Muscle of back (tissue), 11 donors: Measurements from ENCODE around the gene FAM13A. TPM values are rescaled to one million over a fixed set of nuclear protein-coding genes. Genes with fewer than 3 reads are reported as not detected.

Source experiments
- DNase-seq, 3 donors: peaks; one replicate each; pipeline versions ENCODE4 v3.0.0 to v3.0.0-alpha.2; 2013
- polyA plus RNA-seq, 10 donors: library from polyadenylated mRNA; unstranded; fragments of 120-200 nt; gene quantifications; one replicate each; pipeline ENCODE4 v1.2.1, GENCODE V29; 2013; ENCODE audit not compliant: insufficient read length in 10 of 10

Gene FAM13A
- polyA plus RNA-seq, 10 donors: 22.5 to 41.7 (median 31.6) TPM

DNA sequence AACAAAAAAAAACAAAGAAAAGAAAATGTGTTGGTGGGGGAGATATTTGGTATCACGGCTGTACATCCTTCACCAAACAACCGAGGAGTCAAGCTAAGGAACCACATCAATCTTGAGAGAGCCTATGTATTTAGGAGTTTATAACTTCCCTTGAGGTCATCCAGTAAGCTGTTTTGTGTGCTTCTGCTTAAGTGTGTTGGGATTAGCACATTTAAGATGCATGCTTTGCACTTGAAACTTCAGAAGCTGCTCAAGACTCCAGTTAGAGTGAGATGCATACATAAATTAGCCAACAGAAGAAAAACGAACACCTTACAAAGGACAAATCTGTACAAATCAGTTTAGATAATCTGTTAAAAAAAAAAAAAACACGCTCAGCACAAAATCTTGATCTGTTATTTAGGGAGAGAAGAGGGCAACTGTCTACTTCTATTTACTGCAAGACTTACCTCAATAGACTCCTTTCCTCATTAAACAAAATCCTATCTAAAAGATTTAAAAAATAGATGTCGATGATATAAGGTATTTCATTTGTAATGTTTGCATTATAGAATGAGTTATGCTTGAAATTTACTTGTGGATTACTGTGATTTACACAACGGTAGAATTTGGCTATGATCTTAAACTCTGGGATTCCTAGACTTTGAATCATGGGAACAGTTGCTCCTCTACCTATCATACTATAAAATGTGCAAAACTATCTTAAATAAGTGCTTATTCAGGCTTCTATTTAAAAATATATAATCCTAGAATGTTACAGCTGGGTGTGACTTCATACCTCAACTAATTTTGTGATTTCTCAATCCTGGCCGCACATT is 305.5 kb downstream of the FAM13A start:
- DNase-seq: no peak

DNA sequence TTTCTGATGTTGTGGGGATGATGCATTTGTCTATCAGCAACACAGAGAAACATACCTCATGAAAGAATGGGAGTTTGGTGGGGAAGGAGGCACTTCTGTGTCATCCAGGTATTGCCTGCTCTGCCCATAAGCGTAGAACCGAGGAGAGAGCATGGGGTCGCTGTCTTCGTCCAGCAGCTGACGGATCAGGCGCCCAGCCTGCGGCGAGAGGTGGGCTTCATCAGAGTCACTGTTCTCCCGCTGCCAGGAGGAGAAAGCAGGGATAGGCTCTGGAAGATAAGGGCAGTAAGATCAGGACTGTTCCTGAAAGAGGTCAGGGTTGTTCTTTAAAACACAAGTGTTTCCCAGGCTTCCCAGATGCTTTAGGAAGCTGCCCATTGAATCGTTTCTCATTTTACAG is 306.6 kb downstream of the FAM13A start:
- DNase-seq: no peak

GRCh38 chr4:88747351-88747750 is 309.6 kb downstream of the FAM13A start:
- DNase-seq: no peak

DNA sequence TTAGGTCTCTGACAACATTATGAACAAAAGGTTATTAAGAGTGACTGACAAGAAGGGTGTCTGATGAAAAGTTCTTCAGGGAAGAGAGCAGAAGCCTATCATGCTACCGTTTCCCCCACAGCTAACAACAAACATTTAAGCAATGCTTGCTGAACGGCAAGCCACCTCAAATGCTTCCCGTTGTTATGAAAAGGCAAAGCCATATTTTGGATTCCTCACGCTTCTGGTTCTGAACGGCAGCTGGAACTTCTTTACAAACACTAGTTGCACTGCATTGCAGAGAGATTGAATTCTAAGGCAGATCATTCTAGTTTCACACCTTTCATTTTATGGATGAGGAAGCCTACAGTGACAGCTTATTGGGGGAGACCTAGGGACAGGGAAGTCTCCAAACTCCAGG is 310.8 kb downstream of the FAM13A start:
- no peak for DNase-seq

GRCh38 chr4:88745581-88746163 is 311.3 kb downstream of the FAM13A start:
- DNase-seq: peak in 1 of 3 donors; percentile 61

DNA sequence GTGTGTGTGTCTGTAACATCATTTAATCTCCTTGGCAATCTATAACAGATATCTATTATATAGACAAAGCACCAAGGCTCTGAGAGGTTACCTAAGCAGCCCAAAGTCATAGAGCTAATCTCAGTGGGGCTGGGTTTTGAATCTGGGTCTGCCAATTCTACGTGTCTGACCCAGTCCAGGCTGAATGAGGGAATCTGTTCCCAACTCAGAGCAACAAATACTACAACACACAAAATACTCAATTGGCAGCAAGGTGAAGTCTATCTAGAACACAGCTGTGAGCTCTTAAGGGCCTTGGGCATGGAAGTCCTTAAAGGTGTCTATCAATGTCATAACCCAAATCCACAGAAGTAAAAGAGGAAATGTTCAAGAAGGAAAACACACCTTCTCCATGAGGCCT is 311.8 kb downstream of the FAM13A start:
- no peak for DNase-seq

DNA sequence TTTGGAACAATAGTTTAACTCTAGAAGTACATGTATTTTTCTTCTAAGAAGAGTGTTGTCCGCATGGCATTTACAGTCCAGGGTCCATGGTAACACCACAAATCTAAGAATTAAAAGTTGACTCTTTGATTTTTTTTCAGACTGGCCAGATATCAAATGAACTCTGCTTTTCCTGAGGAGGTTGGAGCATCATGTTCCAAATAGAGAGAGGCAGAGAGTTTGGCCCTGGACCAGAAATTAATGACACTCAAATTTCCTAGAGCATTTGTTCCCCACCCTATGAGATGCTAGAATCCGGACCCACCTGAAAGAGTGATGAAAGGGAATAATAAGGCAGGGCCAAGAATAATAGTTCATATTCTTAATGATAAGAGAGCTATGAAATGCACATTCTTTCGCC is 312.4 kb downstream of the FAM13A start:
- no peak for DNase-seq

DNA sequence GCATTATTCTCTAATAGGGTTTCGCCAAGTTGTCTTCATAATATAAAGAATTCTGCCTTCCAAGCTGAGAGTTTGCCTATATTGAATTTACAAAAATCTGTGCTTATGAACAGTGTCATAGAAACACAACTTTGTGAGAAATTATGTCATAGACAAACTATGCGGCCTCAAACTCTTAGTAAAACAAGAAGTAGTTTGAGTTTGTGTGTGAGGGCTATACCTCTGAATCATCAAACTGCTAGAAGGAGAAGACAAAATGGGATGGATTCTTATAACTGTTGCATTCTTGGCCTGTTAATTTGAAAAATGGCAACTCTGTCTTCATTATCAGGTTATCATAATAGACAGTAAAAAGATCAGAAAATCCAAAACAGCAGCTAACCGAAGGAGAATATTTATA is 313.3 kb downstream of the FAM13A start:
- no peak for DNase-seq

DNA sequence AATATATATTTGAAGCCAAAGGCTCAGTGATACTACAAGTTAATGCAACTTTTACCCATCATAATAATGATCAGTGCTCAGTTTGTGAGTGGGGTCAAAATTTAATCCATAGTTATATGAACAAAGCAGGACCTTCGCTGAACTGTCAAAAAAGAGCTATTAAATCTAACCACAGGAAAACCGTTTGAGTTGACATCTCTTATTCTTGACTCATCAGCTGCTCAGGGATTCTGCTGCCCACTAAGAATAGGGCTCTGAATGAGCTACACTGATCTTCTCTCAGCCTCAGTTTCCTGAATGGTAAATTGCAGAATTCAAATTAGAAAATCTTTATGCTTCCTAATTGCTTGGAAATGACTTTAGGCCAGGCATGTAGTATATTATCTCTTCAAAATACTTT is 314.4 kb downstream of the FAM13A start:
- no peak for DNase-seq

- DNase-seq: peak in 1 of 3 donors; percentile 51
These were observed 318.8 kb downstream of the FAM13A start for GRCh38 chr4:88738180-88738579.

- peak in 2 of 3 donors; percentile 61 to 63 for DNase-seq
These were observed 319.6 kb downstream of the FAM13A start for GRCh38 chr4:88737307-88737941.

- DNase-seq: no peak
These were observed 320.7 kb downstream of the FAM13A start for GRCh38 chr4:88736264-88736663.

- DNase-seq: no peak
These were observed 321.4 kb downstream of the FAM13A start for GRCh38 chr4:88735564-88735963.

DNA sequence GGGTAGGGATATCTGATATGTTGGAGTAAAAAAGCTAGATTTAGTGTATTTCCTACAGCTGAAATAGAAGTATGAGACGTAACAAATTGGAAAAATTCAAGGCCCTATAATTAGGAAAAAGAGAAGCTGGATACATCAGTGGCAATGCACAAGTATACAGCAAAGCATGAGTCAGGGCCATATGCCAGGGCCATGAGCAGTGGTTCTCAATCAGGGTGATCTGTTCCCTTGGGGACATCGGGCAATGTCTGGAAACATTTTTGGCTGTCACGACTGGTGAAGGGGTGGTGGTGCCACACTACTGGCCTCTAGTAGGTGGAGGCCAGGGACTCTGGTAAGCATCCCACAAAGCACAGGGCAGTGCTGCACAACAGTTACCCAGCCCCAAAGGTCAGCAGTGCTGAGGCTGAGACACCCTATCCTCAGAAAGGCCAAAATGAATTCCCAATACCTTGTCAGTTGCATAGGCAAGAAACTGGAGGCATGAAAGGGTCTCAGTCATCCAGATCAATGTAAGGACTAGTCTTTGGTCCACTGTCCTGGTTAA is 322.5 kb downstream of the FAM13A start:
- DNase-seq: no peak

- no peak for DNase-seq
These were observed 324.1 kb downstream of the FAM13A start for GRCh38 chr4:88732714-88733368.

- DNase-seq: no peak
These were observed 325.6 kb downstream of the FAM13A start for GRCh38 chr4:88731381-88731780.

- no peak for DNase-seq
These were observed 326.2 kb downstream of the FAM13A start for GRCh38 chr4:88730811-88731210.

- DNase-seq: no peak
These were observed 327.7 kb downstream of the FAM13A start for GRCh38 chr4:88729146-88729760.

- DNase-seq: no peak
These were observed 328.8 kb downstream of the FAM13A start for GRCh38 chr4:88728146-88728545.

GRCh38 chr4:88725986-88726385 is 331.0 kb downstream of the FAM13A start:
- no peak for DNase-seq

- no peak for DNase-seq
These were observed 331.8 kb downstream of the FAM13A start for GRCh38 chr4:88725143-88725542.

DNA sequence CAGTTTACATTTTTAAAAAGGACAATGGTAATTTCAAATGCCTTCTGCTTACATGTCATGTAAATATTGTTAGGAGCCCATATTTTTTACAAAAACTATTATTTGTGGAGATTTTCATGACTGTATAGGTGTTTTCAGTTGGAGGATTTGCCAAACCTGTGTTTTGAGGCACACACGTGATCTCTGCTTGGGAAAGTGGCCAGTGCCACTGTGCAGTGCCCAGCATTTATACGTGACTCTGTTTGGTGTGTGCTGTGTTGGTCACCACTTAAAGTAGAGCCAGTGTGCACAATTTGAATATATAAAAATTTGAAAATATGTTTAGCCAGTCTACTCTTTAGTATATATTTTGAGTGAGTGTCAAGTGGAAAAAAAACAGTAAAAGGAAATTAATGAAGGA is 332.6 kb downstream of the FAM13A start:
- no peak for DNase-seq
